Measurements from ENCODE around the gene C1QL4. TPM values are rescaled to one million over a fixed set of nuclear protein-coding genes. Genes with fewer than 3 reads are reported as not detected.

C1QL4 gene
- total and polyA plus RNA-seq, 9 of the 15 experiments (the other 6 are each of a cell fraction or from before 2014, with no cell fraction given), result 0.08 to 2.1 (median 0.31) TPM

GRCh38 chr12:49331380-49332222, 5.4 kb downstream of the C1QL4 start:
- H3K27me3 ChIP-seq (ENCODE audit: control insufficient read depth in 2 of 2, insufficient read depth in 2 of 2, low read length in 2 of 2), result no peaks in the 10 kb centered on the region
- peak overlapping the region in 1 of 2 experiments; percentile 58; a peak in 2 of 4 replicates for H3K9ac ChIP-seq (ENCODE audit: insufficient read depth in 1 of 2, low read depth in 2 of 2, low read length in 2 of 2)
- H3K4me1 ChIP-seq (replicated peaks in 1 of 2; ENCODE audit: control insufficient read depth in 2 of 2, insufficient read depth in 2 of 2, low read length in 2 of 2), result peaks cover 0 to 22% of the 10 kb centered on the region in 2 experiments; a peak in 2 of 5 replicates
- no peak overlapping the region for H3K4me2 ChIP-seq (ENCODE audit: insufficient read depth, low read length)
- no TSS peak for BruUV-seq (replicated peaks)
- no peak overlapping the region for H3K4me3 ChIP-seq
- H2AFZ ChIP-seq (ENCODE audit: low read depth, low read length), result no peak overlapping the region
- H3K36me3 ChIP-seq (ENCODE audit: control insufficient read depth, insufficient read depth, low read length), result peaks cover 46% of the 10 kb centered on the region; the same call in 2 of the 3 replicates
- WGBS (ENCODE audit: insufficient coverage, low coverage, missing lambda C conversion rate), result 57% methylated on average over 11 of the region's 11 CpGs
- CTCF ChIA-PET (ENCODE audit: low intra/inter-chr PET ratio), result interaction anchor here (0.5 to 1.6 kb wide), 6 partner anchors 11 to 249 kb away, joined by 3 to 13 read pairs (median 8); partner anchors contain the start of gene DNAJC22
- peak; percentile 65 to 75 (median 71) for DNase-seq (ENCODE audit: extremely low read depth in 1 of 4, low spot score in 3 of 4)
- H3K9me3 ChIP-seq (replicated peaks; ENCODE audit: control insufficient read depth, insufficient read depth, low read depth, low read length), result no peaks in the 10 kb centered on the region
- ATAC-seq, result peak; percentile 94
- H3K79me2 ChIP-seq (ENCODE audit: control insufficient read depth, insufficient read depth, low read length), result no peaks in the 10 kb centered on the region
- H3K27ac ChIP-seq (ENCODE audit: extremely low read depth, low read depth, low read length), result no peak overlapping the region
- peaks cover 3% of the 10 kb centered on the region for H3K9me1 ChIP-seq (ENCODE audit: control insufficient read depth, insufficient read depth, low read length)
- no peaks in the 10 kb centered on the region for H4K20me1 ChIP-seq (replicated peaks; ENCODE audit: control insufficient read depth, insufficient read depth, low read length)
- FAIRE-seq, result peak; percentile 90
- intact Hi-C loops (cut with micrococcal nuclease), result loop anchor here (1.0 kb wide), 1 partner anchor 11 kb away; no protein-coding TSS in a partner anchor
- in situ Hi-C loops (cut with MboI), result no loop called here
- POLR2A ChIA-PET, result interaction anchor here (0.6 to 2.4 kb wide), 14 partner anchors 9 to 442 kb away, joined by 3 to 32 read pairs (median 4); partner anchors contain the start of genes PRPH and TROAP
- peak; percentile 10 for TF ChIP-seq CTCFL (IDR thresholded peaks at IDR 0.05; ENCODE audit: borderline replicate concordance, insufficient read depth, low read depth, low read length, poor library complexity, severe bottlenecking)
- 0 out of 2 replicates have a peak, but pooled peaks have one; percentile 34 for TF ChIP-seq JUN (IDR thresholded peaks at IDR 0.05; ENCODE audit: borderline replicate concordance, low read depth, low read length)
- TF ChIP-seq JUN (CRISPR knock-in tag; IDR thresholded peaks at IDR 0.05; ENCODE audit: borderline replicate concordance), result no peak
- 0 out of 4 replicates have a peak, but pooled peaks of 1 of the 2 experiments have one; percentile 20 for TF ChIP-seq HDAC1 (IDR thresholded peaks at IDR 0.05)
- no peak for TF ChIP-seq E2F8 (IDR thresholded peaks at IDR 0.05; ENCODE audit: low read depth, partially characterized antibody)
- TF ChIP-seq ZNF217 (CRISPR knock-in tag; IDR thresholded peaks at IDR 0.05), result no peak
- TF ChIP-seq HCFC1 (IDR thresholded peaks at IDR 0.05; ENCODE audit: low read depth, low read length), result 0 out of 2 replicates have a peak, but pooled peaks have one; percentile 27
- TF ChIP-seq CC2D1A (IDR thresholded peaks at IDR 0.05), result peak; percentile 25; the same call in 1 of the 2 replicates
- TF ChIP-seq CTCF (IDR thresholded peaks at IDR 0.05 in 2 of 3, conservative IDR thresholded peaks at IDR 0.05 in 1 of 3; ENCODE audit: insufficient read depth in 2 of 3, low read depth in 1 of 3, low read length in 3 of 3), result peak; percentile 90 to 95 (median 94)
- TF ChIP-seq XRCC5 (IDR thresholded peaks at IDR 0.05; ENCODE audit: low read depth, low read length), result peak; percentile 66; the same call in 1 of the 2 replicates

All from K562 (cell line).